Esophagus (tissue), 2 donors: ENCODE measurements around the gene ARHGAP10. TPM values are rescaled to one million over a fixed set of nuclear protein-coding genes. Genes with fewer than 3 reads are reported as not detected.
A peak's percentile ranks its signal among the peaks of the same experiment; 100 is the strongest.

ENCODE experiments used
- H3K27ac ChIP-seq, 2 donors: one replicate each; pipeline ENCODE4 v1.5.1; 2013; ENCODE audit warnings: low read depth in 2 of 2, mild to moderate bottlenecking in 2 of 2, inconsistent platforms in 1 of 2, low read length in 1 of 2, moderate library complexity in 1 of 2
- H3K27me3 ChIP-seq, 2 donors: one replicate each; pipeline ENCODE4 v1.6.1; 2013; ENCODE audit warnings: low read length in 2 of 2, control low read depth in 1 of 2, mild to moderate bottlenecking in 1 of 2; ENCODE audit not compliant: insufficient read depth in 2 of 2, control insufficient read depth in 1 of 2
- H3K36me3 ChIP-seq, 2 donors: one replicate each; pipeline ENCODE4 v1.6.1; 2013; ENCODE audit warnings: low read length in 1 of 2; ENCODE audit not compliant: control insufficient read depth in 2 of 2, insufficient read depth in 2 of 2
- H3K4me1 ChIP-seq, 2 donors: one replicate each; pipeline ENCODE4 v1.6.1; 2013; ENCODE audit warnings: low read length in 1 of 2; ENCODE audit not compliant: control insufficient read depth in 2 of 2, insufficient read depth in 2 of 2
- H3K4me3 ChIP-seq, 2 donors: one replicate each; pipeline ENCODE4 v1.5.1; 2013; ENCODE audit warnings: low read length in 2 of 2, mild to moderate bottlenecking in 2 of 2, low read depth in 1 of 2, moderate library complexity in 1 of 2
- H3K9me3 ChIP-seq, 2 donors: one replicate each; pipeline ENCODE4 v1.6.1; 2013; ENCODE audit warnings: mild to moderate bottlenecking in 2 of 2, low read depth in 1 of 2, low read length in 1 of 2, moderate library complexity in 1 of 2; ENCODE audit not compliant: control insufficient read depth in 2 of 2, insufficient read depth in 1 of 2
- WGBS, 2 donors: extraction: QIAGEN DNeasy Blood & Tissue Kit; methylation state at CpG; one replicate each; pipeline ENCODE4 v1.1.7; 2013; 5-methylcytosine and 5-hydroxymethylcytosine counted together
- polyA plus RNA-seq, 2 donors: library from polyadenylated mRNA; stranded (reverse); fragments of 200-250 nt; gene quantifications; one replicate each; pipeline ENCODE4 v1.2.3, GENCODE V29; 2013
- donor health status: healthy with polysubstance abuse.
- donor health status: Bipolar disorder and iron deficiency.

ARHGAP10 gene
- polyA plus RNA-seq, 2 donors: 31.2 to 53.9 TPM

DNA sequence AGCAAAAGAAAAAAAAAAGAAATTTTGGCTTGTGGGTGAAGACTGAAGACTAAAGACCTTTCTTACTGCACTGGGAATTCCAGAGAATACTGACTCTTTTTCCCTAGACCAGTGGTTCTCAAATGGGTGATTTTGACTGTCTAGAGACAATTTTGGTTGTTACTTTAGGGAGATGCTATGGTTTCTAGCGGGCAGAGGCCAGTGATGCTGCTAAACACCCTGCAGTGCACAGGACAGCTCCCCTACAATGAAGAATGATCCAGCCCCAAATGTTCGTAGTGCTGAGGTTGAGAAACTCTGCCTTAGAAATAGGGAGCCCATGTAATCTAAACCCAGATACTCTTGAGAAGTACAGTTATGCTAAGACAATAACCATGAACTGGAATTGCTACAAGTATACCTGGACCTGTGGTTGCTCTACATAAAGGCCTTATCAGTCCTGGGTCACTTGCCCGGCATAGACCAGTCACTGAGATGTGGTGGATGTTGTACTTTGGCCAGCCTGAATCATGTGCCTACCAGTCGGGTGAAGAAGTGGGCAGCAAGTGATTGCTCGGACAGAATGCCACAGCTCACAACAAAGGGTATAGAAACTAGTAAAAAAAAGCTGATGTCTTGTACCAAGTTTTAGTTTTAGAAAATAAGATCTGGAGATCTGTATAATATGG lies 16.0 kb downstream of the ARHGAP10 start:
- Histone ChIP-seq H3K4me1 (no peaks in the 10 kb centered on the region), H3K4me3 (no peak overlapping the region), H3K36me3 (no peaks in the 10 kb centered on the region), H3K27ac (no peak overlapping the region), H3K27me3 (no peaks in the 10 kb centered on the region), H3K9me3 (peaks cover 0 to 3% of the 10 kb centered on the region in 2 donors)
- 73 to 89% methylated on average over 5 of the region's 5 CpGs for WGBS, 2 donors

DNA sequence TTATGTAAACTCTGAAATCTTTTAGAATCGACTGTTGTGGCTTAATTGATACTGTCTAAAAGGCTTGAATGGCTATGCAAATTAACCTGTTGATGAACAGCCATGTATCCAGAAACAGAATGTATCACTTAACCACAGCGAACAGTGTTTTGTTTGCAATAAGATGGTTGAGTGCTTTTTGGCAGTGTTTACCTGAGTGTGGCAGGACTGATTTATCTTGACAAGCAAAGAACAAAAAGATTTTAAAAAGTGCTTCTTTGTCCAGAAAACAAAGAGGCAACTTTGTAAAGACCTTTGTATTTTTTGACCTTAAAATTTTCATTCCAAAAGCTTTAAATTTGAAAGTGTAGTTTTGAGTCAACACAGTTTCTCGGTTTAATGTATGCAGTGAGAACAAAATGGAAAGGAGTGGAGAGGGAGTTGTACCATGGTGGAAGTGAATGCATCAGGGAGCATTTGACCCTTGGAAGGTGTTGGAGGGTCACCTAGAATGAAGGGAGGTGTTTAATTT lies 18.0 kb downstream of the ARHGAP10 start:
- WGBS, 2 donors: 44 to 46% methylated on average over 3 of the region's 3 CpGs
- Histone ChIP-seq H3K4me3 (peak overlapping the region in 1 of 2 donors; percentile 3), H3K27ac (no peak overlapping the region), H3K36me3 (no peaks in the 10 kb centered on the region), H3K27me3 (no peaks in the 10 kb centered on the region), H3K9me3 (peaks cover 0 to 2% of the 10 kb centered on the region in 2 donors), H3K4me1 (no peaks in the 10 kb centered on the region)

GRCh38 chr4:147753047-147753446 lies 21.2 kb downstream of the ARHGAP10 start:
- Histone ChIP-seq H3K4me3 (no peak overlapping the region), H3K27ac (no peak overlapping the region), H3K36me3 (no peaks in the 10 kb centered on the region), H3K27me3 (no peaks in the 10 kb centered on the region), H3K4me1 (no peaks in the 10 kb centered on the region), H3K9me3 (no peaks in the 10 kb centered on the region)
- 89 to 91% methylated on average over 4 of the region's 4 CpGs for WGBS, 2 donors

DNA sequence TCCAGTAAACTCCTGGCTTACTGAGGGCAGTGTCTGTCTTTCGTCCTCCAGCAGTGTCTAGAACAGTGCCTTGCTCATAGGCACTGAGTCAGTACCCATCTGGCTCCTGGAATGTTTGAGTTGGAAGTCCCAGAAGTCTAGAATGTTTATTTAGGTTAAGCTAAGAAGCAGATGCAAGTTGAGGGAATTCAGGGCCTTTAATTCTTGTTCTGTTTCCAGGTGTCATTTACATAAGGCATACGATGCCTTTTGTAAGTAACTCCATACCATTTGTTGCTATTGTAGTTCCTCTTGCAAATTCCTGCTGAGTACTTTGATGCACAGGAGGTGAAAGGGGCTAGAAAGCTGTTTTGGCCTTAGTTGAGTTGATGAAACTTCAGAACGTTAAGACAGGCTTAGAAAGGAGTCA lies 22.2 kb downstream of the ARHGAP10 start:
- 28 to 47% methylated on average over 3 of the region's 3 CpGs for WGBS, 2 donors
- Histone ChIP-seq H3K4me3 (no peak overlapping the region), H3K4me1 (no peaks in the 10 kb centered on the region), H3K36me3 (no peaks in the 10 kb centered on the region), H3K9me3 (no peaks in the 10 kb centered on the region), H3K27ac (peak overlapping the region; percentile 56 to 60), H3K27me3 (no peaks in the 10 kb centered on the region)

DNA sequence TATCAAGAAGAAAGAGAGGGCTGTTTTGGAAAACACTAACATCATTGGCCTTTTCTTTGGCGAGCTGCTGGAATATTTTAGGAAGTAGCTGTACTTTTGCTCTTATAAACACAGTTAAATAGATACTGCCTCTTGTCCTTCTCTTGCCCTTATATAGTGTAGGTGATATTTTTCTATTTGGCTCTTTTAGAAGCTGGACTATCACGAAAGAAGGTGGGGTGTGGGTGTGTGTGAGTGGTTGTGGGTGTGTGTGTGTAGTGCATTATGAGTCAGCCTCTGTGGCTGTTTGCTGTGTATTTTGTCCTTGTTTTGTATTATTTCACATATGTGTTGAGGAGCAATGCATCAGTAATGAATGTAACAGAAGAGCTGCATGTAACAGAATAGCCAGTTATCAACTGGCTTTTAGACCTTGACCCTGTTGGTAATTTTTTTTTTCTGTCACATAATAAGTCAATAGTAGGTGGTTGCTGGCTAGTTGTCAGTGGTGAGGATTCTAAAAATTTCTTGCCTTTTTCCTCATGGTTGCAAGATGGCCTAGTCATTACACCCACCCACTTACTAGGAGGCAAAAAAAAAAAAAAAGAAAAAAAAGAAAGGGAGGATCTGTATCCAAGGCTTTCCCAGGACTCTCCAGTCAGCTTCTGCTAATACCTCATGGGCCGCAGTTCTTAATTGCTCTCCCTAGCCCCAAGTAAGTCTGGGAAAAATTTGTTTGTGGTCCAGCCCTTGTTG lies 23.8 kb downstream of the ARHGAP10 start:
- Histone ChIP-seq H3K27me3 (no peaks in the 10 kb centered on the region), H3K27ac (peak overlapping the region; percentile 33 to 59), H3K9me3 (no peaks in the 10 kb centered on the region), H3K36me3 (no peaks in the 10 kb centered on the region), H3K4me1 (no peaks in the 10 kb centered on the region), H3K4me3 (no peak overlapping the region)
- 54 to 62% methylated on average over 3 of the region's 3 CpGs for WGBS, 2 donors

DNA sequence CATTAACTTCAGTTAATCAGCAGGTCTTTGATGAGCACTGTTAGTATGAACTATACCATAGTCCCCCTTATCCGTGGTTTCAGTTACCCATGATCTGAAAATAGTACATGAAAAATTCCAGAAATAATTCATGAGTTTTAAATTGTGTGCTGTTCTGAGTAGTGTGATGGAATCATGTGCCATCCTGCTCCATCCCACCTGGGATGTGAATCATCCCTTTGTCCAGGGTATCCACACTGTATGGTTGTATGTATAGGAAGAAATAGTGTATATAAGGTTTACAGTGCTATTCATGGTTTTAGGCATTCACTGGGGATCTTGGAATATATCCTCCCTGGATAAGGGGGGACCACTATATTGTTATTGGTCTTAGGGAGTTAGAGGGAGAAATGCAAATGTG lies 24.5 kb downstream of the ARHGAP10 start:
- WGBS, 2 donors: 67 to 83% methylated on average over 1 of the region's 1 CpG
- Histone ChIP-seq H3K4me3 (no peak overlapping the region), H3K4me1 (no peaks in the 10 kb centered on the region), H3K27me3 (no peaks in the 10 kb centered on the region), H3K27ac (peak overlapping the region in 1 of 2 donors; percentile 45), H3K36me3 (no peaks in the 10 kb centered on the region), H3K9me3 (no peaks in the 10 kb centered on the region)

DNA sequence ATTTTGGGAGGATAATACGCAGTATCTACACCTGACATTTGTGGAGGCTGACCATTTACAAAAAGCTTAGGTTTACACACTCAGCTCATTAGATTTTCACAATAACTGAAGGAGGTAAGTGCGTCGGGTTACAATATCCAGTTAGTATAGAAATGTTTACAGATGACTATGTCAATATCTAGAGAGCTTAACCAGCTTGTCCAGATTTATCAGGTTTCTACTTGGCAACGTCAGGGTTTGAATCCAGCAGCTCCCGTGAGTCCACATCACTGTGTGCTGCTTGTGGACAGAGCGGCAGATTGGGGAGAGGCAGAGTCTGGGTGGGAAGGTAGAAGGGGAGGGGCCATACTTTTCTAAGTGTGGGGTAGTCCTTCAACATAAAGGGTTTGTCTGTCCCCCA lies 28.3 kb downstream of the ARHGAP10 start:
- Histone ChIP-seq H3K27ac (peak overlapping the region; percentile 3 to 47), H3K4me3 (no peak overlapping the region), H3K4me1 (no peaks in the 10 kb centered on the region), H3K36me3 (no peaks in the 10 kb centered on the region), H3K9me3 (no peaks in the 10 kb centered on the region), H3K27me3 (no peaks in the 10 kb centered on the region)
- WGBS, 2 donors: 55 to 71% methylated on average over 6 of the region's 6 CpGs

- peak overlapping the region; percentile 3 to 42 for H3K27ac ChIP-seq
- no peaks in the 10 kb centered on the region for H3K36me3 ChIP-seq
- no peak overlapping the region for H3K4me3 ChIP-seq
- no peaks in the 10 kb centered on the region for H3K9me3 ChIP-seq
- no peaks in the 10 kb centered on the region for H3K27me3 ChIP-seq
- no peaks in the 10 kb centered on the region for H3K4me1 ChIP-seq
- 31 to 54% methylated on average over 1 of the region's 1 CpG for whole genome bisulfite sequencing, 2 donors
Measured at GRCh38 chr4:147760695-147761094, 28.8 kb downstream of the ARHGAP10 start.

DNA sequence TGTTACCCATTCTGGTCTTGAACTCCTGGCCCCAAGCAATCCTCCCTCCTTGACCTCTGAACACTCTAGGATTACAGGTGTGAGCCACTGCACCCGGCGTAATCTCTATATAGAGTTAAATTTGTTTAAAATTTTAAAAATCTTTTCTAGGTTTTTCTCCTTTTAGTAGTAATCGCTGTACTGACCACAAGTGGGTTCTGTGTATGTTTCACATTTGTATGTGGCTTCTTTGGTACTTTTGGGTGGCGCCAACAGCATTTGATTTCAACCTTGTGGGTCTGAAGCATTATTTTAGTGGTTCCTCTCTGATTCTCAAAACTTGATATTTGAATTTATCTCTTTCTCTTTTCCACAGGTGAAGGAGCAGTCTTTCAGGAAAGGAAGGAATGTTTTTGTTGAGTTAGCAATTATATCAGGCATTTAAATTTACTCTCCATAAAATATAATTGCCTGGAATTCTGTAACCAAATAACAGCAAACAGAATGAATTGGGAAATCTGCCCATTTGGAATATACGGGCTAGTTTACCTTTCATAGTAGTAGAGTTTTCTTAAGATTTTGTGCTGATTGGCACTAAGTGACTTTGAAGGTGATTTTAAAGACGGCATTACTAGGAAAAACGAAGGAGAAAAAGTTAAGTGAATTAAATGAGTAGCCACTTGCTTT lies 29.5 kb downstream of the ARHGAP10 start:
- WGBS, 2 donors: 82 to 92% methylated on average over 7 of the region's 7 CpGs
- no peaks in the 10 kb centered on the region for H3K36me3 ChIP-seq
- no peaks in the 10 kb centered on the region for H3K4me1 ChIP-seq
- no peaks in the 10 kb centered on the region for H3K9me3 ChIP-seq
- no peaks in the 10 kb centered on the region for H3K27me3 ChIP-seq
- no peak overlapping the region for H3K27ac ChIP-seq
- H3K4me3 ChIP-seq: no peak overlapping the region
